NCI-H774 (cell line): Measurements from ENCODE around the gene DENND6B.
"Not testable (repeated sequence)": the region's sequence is repeated elsewhere in the genome, so short reads cannot be mapped to it uniquely, and the experiment has no call there.

Experiments
- DNase-seq: peaks from one replicate; lab custom pipeline; 2025; lab: John Stamatoyannopoulos, UW

DENND6B gene, protein sequence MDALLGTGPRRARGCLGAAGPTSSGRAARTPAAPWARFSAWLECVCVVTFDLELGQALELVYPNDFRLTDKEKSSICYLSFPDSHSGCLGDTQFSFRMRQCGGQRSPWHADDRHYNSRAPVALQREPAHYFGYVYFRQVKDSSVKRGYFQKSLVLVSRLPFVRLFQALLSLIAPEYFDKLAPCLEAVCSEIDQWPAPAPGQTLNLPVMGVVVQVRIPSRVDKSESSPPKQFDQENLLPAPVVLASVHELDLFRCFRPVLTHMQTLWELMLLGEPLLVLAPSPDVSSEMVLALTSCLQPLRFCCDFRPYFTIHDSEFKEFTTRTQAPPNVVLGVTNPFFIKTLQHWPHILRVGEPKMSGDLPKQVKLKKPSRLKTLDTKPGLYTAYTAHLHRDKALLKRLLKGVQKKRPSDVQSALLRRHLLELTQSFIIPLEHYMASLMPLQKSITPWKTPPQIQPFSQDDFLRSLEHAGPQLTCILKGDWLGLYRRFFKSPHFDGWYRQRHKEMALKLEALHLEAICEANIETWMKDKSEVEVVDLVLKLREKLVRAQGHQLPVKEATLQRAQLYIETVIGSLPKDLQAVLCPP

DNA sequence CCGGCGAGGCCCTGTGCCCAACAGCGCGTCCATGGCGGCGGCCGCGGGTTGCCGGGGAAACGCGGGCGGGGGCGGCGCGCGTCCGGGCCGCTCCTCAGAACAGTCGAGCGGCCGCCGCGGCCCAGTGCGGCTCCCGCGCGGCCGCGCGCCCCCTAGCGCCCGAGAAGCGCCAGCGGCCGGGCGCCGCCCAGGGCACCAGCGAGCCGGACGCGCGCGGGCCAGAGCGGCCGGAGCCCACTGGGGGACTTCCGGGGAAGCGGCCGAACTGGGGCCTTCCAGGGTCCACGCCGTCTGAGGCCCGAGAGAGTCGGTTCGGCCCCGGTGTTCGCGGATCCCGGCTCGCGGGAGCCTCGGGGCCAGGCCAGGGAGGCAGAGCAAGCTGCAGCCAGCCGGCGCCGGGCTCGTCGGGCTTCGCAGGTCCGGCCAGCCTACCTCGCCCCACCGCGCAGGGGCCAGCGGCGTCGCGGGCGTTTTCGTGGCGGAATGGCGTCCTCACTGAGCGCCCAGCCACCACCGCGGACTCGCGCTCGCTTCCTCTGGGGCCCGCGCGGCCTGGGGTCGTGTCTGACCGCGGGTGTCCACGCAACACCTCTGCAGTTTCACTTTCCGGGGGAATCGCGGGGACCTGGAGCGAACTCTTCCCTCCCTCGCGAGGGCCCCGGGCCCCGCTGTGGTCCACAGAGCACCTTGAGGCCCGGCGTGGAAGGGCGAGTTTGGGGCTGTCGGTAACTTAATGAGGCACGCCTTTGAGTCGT, at the start of gene DENND6B:
TSS of gene DENND6B (minus strand) at position 57 of the 755 bp plus-strand sequence. CDS start at position 33, 24 bp downstream.
- DNase-seq, result peak; percentile 64

GRCh38 chr22:50376085-50376651, 49.4 kb upstream of the DENND6B start:
- no peak for DNase-seq

GRCh38 chr22:50371101-50371648, 44.4 kb upstream of the DENND6B start:
- no peak for DNase-seq

GRCh38 chr22:50367778-50368500, 41.1 kb upstream of the DENND6B start:
- no peak for DNase-seq

- not testable (repeated sequence) for DNase-seq
Observed at GRCh38 chr22:50363803-50364194, 37.0 kb upstream of the DENND6B start.

DNA sequence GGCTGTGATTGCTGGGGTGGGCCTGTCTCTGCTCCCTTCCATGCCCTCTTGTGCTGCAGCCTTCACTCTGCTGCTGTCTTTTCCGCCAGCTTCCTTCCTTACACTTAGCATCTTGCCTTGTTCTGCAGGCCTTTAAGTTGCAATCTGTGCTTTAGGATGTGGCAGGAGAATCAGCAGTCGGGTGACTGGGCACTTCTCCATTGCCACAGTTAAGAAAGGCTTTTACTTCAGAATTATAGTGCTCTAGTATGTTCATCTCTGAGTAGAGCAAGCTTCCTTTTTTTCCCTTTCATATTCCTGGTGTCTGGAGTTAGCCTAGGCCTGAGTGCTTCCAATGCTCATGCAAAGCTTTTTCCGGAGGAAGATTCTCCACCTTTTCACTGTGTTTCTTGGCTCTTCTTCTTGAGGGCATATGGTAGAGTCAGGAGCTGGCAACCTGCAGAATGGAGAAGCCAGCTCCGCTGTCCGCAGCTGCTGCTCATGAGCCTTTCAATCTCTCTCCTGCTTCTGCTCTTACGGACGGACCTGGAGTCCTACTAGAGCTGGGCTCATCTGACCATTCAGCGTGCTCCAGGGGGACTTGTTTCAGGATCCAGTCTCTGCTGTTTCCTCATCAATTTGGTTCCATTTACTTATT, 36.5 kb upstream of the DENND6B start:
- DNase-seq, result no peak

DNA sequence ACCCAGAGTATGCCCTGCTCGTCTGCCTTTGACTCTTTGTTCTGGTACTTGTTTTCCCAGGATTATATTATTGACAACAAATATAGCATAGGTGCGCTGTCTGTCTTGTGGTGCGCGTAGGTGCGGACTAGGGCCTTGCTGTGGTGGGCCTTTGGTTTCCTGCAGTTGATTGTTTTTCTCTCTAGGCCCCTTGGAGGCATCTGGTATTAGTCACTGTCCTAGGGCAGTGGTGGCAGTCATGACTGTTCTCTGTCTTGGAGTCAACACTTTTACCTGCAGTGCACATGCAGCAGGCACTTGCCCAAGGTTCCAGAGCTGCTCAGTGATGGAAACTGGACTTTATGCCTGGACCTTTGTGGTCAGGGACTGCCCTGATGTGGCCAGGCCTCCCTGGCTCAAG, 34.9 kb upstream of the DENND6B start:
- no peak for DNase-seq

DNA sequence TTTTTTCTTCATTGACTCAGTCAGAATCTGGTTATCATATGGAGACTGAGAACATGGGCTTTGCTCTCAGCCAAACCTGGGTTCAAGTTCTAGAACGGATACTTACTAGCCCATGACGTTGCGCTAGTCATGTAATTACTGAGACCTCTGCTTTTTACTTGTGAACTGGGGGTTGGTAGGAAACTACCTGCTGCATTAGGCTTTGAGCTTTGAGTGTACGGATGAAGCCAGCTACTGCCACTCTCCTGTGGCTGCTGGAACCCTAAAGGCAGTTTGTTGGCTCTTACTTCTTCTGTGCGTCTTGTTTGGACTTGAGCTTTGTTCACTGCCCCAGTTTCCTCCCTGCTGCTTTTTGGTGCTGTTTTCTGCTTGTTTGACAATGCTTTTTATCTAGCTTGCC, 34.4 kb upstream of the DENND6B start:
- DNase-seq, result no peak

DNA sequence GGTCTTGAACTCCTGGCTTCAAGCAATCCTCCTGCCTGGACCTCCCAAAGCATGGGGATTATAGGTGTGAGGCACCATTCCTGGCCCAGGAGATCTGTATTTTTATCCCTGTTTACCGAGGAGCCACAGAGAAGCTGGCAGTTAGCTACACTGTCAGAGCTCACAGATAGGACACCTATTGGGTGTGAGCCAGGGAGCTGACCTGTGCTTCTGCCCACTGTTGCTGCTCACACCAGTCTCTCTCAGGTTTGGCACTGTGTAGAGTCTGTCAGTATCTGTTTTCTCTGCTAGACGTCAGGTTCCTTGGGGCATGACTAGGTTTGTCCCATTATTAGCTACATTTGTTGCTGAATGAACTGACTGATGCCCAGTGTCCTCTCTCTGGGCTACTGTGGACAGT, 33.8 kb upstream of the DENND6B start:
- DNase-seq, result no peak

DNA sequence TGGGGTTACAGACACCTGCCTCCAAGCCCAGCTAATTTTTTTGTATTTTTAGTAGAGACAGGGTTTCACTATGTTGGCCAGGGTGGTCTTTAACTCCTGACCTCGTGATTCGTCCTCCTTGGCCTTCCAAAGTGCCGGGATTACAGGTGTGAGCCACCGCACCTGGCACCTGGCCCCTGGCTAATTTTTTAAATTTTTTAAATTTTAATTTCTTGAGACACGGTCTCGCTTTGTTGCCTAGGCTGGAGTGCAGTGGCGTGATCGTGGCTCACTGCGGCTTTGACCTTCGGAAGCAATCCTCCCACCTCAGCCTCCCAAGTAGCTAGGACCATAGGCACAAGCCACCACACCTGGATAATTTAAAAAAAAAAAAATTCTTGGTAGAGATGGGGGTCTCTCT, 30.9 kb upstream of the DENND6B start:
- no peak for DNase-seq

GRCh38 chr22:50357222-50357621, 30.4 kb upstream of the DENND6B start:
- DNase-seq, result no peak

DNA sequence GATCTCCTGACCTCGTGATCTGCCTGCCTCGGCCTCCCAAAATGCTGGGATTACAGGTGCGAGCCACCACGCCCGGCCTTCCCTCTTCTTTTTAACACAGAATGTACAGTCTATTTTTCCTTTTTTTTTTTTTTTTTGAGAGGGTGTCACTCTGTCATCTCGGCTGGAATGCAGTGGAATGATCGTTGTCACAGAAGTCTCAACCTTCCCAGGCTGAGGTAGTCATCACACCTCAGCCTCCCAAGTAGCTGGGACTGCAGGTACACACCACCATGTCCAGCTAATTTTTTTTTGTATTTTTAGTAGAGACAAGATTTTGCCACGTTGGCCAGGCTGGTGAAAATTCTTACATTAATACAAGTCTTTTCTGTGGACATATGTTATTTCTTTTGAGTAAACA, 29.4 kb upstream of the DENND6B start:
- DNase-seq, result no peak

DNA sequence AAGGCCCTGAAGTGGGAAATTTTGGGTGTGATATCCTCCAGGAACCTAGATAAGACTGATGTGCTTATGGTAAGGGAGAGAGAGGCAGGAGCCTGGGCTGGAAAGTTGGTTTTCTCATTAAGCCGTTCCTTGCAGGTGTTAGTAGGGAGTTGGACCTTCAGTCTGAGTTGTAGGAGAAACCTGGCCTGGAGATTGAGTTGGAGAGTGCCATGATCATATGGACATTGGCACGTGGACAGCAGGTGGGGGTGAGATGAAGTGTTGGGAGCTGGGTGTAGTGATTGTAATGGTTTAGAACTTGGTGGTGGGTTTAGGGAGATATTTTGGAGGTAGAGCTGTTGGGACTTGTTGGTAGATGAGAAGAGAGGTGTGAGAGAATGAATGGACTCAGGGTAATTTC, 21.2 kb upstream of the DENND6B start:
- no peak for DNase-seq

DNA sequence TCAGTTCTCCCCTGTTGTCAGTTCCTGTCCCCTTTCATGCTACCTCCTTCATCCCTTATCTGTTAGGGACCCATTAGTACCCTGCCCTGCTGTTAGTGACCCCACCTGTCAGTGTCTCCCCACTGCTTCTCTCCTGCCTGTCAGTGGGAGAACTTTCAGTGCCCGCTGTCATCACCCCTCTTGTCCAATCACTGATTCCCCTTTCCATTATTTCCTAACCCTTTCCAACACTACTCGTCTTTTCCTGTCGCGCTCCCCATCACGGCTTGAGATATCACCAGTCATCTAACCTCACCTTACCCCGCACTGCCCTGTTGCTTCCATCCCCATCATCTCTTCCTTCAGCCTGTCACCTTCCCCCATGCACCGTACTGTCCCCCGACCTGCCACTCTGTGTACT, 20.3 kb upstream of the DENND6B start:
- no peak for DNase-seq

GRCh38 chr22:50346470-50346869, 19.7 kb upstream of the DENND6B start:
- DNase-seq, result no peak

DNA sequence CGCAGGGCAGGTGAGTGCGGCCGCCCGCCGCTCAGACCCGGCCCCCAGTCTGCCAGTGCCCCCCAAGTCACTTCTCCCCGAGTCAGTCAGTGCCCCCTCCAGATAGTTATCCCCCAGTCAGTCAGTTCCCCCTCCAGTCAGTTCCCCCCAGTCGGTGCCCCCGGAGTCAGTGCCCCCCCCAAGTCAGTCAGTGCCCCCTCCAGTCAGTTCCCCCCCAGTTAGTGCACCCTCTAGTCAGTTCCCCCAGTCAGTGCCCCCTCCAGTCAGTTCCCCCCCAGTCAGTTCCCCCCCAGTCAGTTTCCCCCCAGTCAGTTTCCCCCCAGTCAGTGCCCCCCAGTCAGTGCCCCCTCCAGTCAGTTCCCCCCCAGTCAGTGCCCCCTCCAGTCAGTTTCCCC, 16.7 kb upstream of the DENND6B start:
- no peak for DNase-seq

DNA sequence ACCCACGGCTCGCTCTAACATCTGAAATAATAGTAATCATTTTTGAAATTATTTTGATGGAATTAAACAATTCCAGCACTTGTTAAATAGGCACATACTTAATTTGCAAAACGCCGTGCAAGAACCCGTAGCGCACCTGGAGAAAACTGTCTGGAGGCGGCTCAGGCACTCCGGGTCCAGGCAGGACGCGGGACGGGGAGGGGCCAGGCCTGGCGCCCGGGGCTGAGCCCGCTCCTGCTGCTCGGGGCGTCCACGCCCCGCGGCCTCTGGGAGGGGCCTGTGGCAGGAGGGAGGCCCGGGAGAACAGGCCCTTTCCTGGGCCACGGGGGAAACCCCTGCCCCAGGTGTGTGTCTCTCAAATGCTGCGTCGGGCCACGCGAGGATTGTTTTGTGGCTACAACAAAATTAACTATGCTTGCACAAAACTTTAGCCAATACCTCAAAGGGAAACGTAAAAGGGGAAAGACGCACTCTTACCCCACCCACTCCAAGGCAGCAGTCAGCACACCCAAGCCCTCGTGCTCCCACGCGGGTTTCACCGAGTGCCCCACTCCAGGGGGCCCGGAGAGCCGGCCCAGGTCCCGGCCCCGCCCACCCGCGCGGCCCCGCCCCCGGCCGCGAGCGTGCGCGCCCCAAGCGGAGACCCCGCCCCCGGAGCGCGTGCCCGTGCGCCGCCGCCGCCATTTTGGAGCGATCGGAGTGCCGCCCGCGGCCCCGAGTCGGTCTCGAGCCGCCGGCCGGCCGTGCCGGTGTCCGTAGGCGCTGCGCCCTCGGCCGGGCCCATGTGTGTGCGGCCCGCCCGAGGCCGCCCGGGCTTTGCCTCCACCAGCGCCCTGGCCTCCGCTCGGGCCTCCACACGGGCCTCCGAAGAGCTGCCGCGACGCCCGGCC, 16.1 kb upstream of the DENND6B start, which contains the start of gene PPP6R2:
TSS of gene PPP6R2 (plus strand) at position 677 of the 890 bp plus-strand sequence. CDS start 50,582 bp downstream, outside the sequence.
- DNase-seq, result peak; percentile 22

DNA sequence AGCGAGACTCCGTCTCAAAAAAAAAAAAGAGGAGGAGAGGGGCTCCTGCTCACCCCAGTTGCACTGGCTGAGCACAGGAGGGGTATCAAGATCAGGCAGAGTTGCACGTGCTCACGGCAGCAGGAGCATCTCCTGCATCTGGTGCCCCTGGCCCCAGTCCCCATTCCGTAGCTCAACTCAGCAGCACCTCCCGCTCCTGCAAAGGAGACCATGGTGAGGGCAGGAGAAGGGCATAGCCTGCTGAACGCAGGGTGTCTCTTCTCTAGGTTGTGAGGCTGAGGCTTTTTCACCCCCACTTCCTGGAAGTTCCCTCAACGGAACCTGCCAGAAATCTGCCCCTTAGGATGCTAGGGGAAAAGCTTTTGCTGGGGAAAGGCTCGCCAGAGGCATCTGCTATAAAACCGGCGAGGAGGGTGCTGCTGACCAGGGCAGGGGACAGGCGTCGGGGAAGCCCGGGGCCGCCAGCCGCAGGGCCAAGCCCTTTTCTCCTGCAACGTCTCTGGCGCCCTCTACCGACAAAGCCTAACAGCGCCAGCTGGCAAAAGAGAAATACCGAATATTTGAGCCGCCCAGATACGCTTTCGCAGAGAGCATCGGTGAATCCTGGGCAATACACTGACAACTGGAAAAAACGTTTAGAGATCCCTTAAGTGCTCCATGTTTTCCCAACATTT, 15.3 kb upstream of the DENND6B start:
- DNase-seq, result peak; percentile 38
